Sigmoid colon (tissue), 7 donors: ENCODE results near the gene IFNGR2. TPM values are rescaled to one million over a fixed set of nuclear protein-coding genes. Genes with fewer than 3 reads are reported as not detected.

ENCODE experiments used
- DNase-seq: peaks from one replicate; pipeline ENCODE4 v3.0.0-alpha.2; 2019
- H3K27ac ChIP-seq, 4 donors: fragments of 200-600 bp; sonication (generic); one replicate each; pipeline ENCODE4 v1.5.1; 2016 to 2019; ENCODE audit warnings: mild to moderate bottlenecking in 1 of 4
- H3K27me3 ChIP-seq, 3 donors: fragments of 200-600 bp; sonication (generic); one replicate each; pipeline ENCODE4 v1.5.1; 2019; ENCODE audit warnings: mild to moderate bottlenecking in 1 of 3
- H3K36me3 ChIP-seq, 4 donors: fragments of 200-600 bp; sonication (generic); one replicate each; pipeline ENCODE4 v1.5.1; 2016 to 2019
- H3K4me1 ChIP-seq, 4 donors: fragments of 200-600 bp; sonication (generic); one replicate each; pipeline ENCODE4 v1.5.1; 2017 to 2019
- H3K4me3 ChIP-seq, 4 donors: fragments of 200-600 bp; sonication (generic); one replicate each; pipeline ENCODE4 v1.5.1; 2017 to 2019; ENCODE audit warnings: mild to moderate bottlenecking in 2 of 4, moderate library complexity in 1 of 4
- H3K9me3 ChIP-seq, 4 donors: fragments of 200-600 bp in 3 of 4; sonication (generic) in 3 of 4; one replicate each; pipeline versions ENCODE4 v1.5.1 to v1.6.1; 2013 to 2019
- CTCF ChIP-seq, 4 experiments: fragments of 450-650 bp in 3 of 4; fragments of 200-600 bp in 1 of 4; IDR thresholded peaks; one replicate each; pipeline ENCODE4 v1.5.1; 2016 to 2019; ENCODE audit warnings: antibody characterized with exemption in 4 of 4, mild to moderate bottlenecking in 3 of 4, moderate library complexity in 2 of 4
- EP300 ChIP-seq, 4 donors: sonication (generic); formaldehyde crosslinking; IDR thresholded peaks; one replicate each; pipeline ENCODE4 v1.6.1; 2017; ENCODE audit warnings: antibody characterized with exemption in 4 of 4
- POLR2A ChIP-seq, 2 donors: fragments of 450-650 bp; IDR thresholded peaks; one replicate each; pipeline ENCODE4 v1.6.1; 2016; ENCODE audit warnings: antibody characterized with exemption in 2 of 2, mild to moderate bottlenecking in 2 of 2, moderate library complexity in 2 of 2
- POLR2AphosphoS5 ChIP-seq, 4 donors: sonication (generic); formaldehyde crosslinking; IDR thresholded peaks; one replicate each; pipeline ENCODE4 v1.6.1; 2017; ENCODE audit warnings: antibody characterized with exemption in 4 of 4
- WGBS, 2 donors: extraction: QIAGEN DNeasy Blood & Tissue Kit; methylation state at CpG; one replicate each; pipeline ENCODE4 v1.1.7; 2013; 5-methylcytosine and 5-hydroxymethylcytosine counted together
- intact Hi-C: fragments of 100-400 bp; cut with DNase I; formaldehyde crosslinking; loops from one replicate; pipeline ENCODE4 v1.15.1; 2023
- polyA plus RNA-seq, 3 donors: library from polyadenylated mRNA; stranded (reverse); fragments of 200-250 nt; gene quantifications; one replicate each; pipeline ENCODE4 v1.2.3, GENCODE V29; 2013
- total RNA-seq, 4 donors: library from RNA; depleted of rRNA; stranded (reverse); fragments of >200 nt; gene quantifications; one replicate each; pipeline ENCODE4 v1.1.0, GENCODE V29; 2016
- donor health status: healthy with polysubstance abuse.
- donor health status: Bipolar disorder and iron deficiency.
- donor health status: healthy.

The IFNGR2 gene
- total and polyA plus RNA-seq, 7 donors: 34.9 to 178 (median 65.8) TPM

- H3K27ac ChIP-seq: peak overlapping the region in 1 of 4 donors; percentile 51
- no peaks in the 10 kb centered on the region for H3K27me3 ChIP-seq
- no peaks in the 10 kb centered on the region for H3K9me3 ChIP-seq
- TF ChIP-seq CTCF (IDR thresholded peaks at IDR 0.05): no peak
- TF ChIP-seq EP300 (IDR thresholded peaks at IDR 0.05): no peak
- no peak for TF ChIP-seq POLR2A (IDR thresholded peaks at IDR 0.05)
- TF ChIP-seq POLR2AphosphoS5 (IDR thresholded peaks at IDR 0.05): no peak
- intact Hi-C loops: no loop called here
- DNase-seq: no peak
- no peaks in the 10 kb centered on the region for H3K36me3 ChIP-seq
- no peak overlapping the region for H3K4me3 ChIP-seq
- 92 to 93% methylated on average over 6 of the region's 6 CpGs for WGBS, 2 donors
- H3K4me1 ChIP-seq: peaks cover 0 to 13% (median 2%) of the 10 kb centered on the region in 4 donors
These were observed 6.8 kb upstream of the IFNGR2 start for GRCh38 chr21:33396436-33396835.

GRCh38 chr21:33396951-33397350, 6.3 kb upstream of the IFNGR2 start:
- intact Hi-C loops: no loop called here
- Histone ChIP-seq H3K27me3 (no peaks in the 10 kb centered on the region), H3K9me3 (no peaks in the 10 kb centered on the region), H3K36me3 (no peaks in the 10 kb centered on the region), H3K27ac (peak overlapping the region in 2 of 4 donors; percentile 28 to 51), H3K4me1 (peaks cover 0 to 13% (median 2%) of the 10 kb centered on the region in 4 donors), H3K4me3 (no peak overlapping the region)
- no peak for DNase-seq
- 82 to 83% methylated on average over 5 of the region's 5 CpGs for WGBS, 2 donors
- no peak for TF ChIP-seq EP300 (IDR thresholded peaks at IDR 0.05)
- no peak for TF ChIP-seq CTCF (IDR thresholded peaks at IDR 0.05)
- TF ChIP-seq POLR2AphosphoS5 (IDR thresholded peaks at IDR 0.05): no peak
- TF ChIP-seq POLR2A (IDR thresholded peaks at IDR 0.05): no peak

- intact Hi-C loops: no loop called here
- TF ChIP-seq CTCF (IDR thresholded peaks at IDR 0.05) (no peak), POLR2A (IDR thresholded peaks at IDR 0.05) (no peak), POLR2AphosphoS5 (IDR thresholded peaks at IDR 0.05) (no peak), EP300 (IDR thresholded peaks at IDR 0.05) (no peak)
- no peak for DNase-seq
- Histone ChIP-seq H3K27me3 (no peaks in the 10 kb centered on the region), H3K9me3 (no peaks in the 10 kb centered on the region), H3K4me1 (peaks cover 0 to 13% (median 9%) of the 10 kb centered on the region in 4 donors), H3K4me3 (no peak overlapping the region), H3K27ac (peak overlapping the region in 1 of 4 donors; percentile 51), H3K36me3 (no peaks in the 10 kb centered on the region)
- 97% methylated on average over 3 of the region's 3 CpGs for WGBS, 2 donors
These were observed 5.5 kb upstream of the IFNGR2 start for GRCh38 chr21:33397717-33398116.

DNA sequence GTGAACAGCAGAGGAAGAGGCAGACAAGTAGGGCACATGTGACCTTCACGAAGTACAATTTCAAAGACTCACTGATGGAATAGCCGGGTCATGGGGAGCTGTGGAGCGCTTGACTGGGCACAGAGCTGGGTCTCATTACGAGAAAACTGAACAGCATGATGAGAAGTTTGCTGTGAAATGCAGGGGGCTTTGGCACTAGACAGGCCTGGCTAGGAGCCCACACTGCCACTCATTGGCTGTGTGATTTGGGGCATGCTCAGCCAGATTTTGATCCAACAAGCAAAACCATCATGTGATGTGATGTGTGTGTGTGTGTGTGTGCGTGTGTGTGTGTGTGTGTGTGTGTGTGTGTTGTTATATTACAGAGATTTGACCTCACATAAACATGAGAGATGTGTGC, 4.9 kb upstream of the IFNGR2 start:
- Histone ChIP-seq H3K27me3 (no peaks in the 10 kb centered on the region), H3K4me3 (no peak overlapping the region), H3K36me3 (no peaks in the 10 kb centered on the region), H3K27ac (no peak overlapping the region), H3K4me1 (peaks cover 0 to 13% (median 10%) of the 10 kb centered on the region in 4 donors), H3K9me3 (no peaks in the 10 kb centered on the region)
- no peak for TF ChIP-seq POLR2AphosphoS5 (IDR thresholded peaks at IDR 0.05)
- no peak for TF ChIP-seq EP300 (IDR thresholded peaks at IDR 0.05)
- no peak for DNase-seq
- intact Hi-C loops: no loop called here
- WGBS, 2 donors: 86 to 92% methylated on average over 5 of the region's 5 CpGs

- H3K27ac ChIP-seq: peak overlapping the region in 3 of 4 donors; percentile 84 to 94 (median 92)
- no peak overlapping the region for H3K4me3 ChIP-seq
- 83 to 88% methylated on average over 6 of the region's 6 CpGs for WGBS, 2 donors
- intact Hi-C loops: loop anchor here (5.0 kb wide), 2 partner anchors 36 to 629 kb away; partner anchors contain the start of gene PAXBP1
- peaks cover 0 to 30% (median 27%) of the 10 kb centered on the region in 4 donors for H3K4me1 ChIP-seq
- no peaks in the 10 kb centered on the region for H3K9me3 ChIP-seq
- no peak for TF ChIP-seq POLR2A (IDR thresholded peaks at IDR 0.05)
- TF ChIP-seq POLR2AphosphoS5 (IDR thresholded peaks at IDR 0.05): no peak
- TF ChIP-seq EP300 (IDR thresholded peaks at IDR 0.05): no peak
- TF ChIP-seq CTCF (IDR thresholded peaks at IDR 0.05): no peak
- H3K36me3 ChIP-seq: no peaks in the 10 kb centered on the region
- no peaks in the 10 kb centered on the region for H3K27me3 ChIP-seq
- DNase-seq: no peak
These were observed 1.6 kb upstream of the IFNGR2 start for GRCh38 chr21:33401630-33401992.
